NCI-H1694 (cell line): ENCODE results near the gene TMEM140.
"Not testable (repeated sequence)": the region's sequence is repeated elsewhere in the genome, so short reads cannot be mapped to it uniquely, and the experiment has no call there.

Experiments used
- DNase-seq: peaks from one replicate; lab custom pipeline; 2025; lab: John Stamatoyannopoulos, UW

TMEM140 gene

DNA sequence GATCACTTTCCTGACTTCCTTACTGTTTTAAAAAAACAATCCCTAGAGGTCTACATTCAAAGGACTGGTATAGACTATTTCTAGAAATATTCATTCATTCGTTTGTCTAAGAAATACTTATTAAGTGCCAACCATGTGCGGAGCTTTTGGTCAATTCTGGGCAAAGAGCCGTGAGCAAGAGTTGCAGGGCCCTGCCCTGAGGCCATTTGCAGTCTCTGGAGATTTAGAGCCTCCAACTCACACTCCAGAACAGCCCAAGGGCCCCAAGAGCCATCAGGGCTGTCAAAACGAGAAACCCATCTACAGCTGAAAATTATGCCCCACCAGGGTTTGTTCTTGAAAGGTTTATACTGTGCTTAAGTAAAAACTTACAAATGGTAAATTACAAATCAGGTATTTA, 47.3 kb downstream of the TMEM140 start:
- no peak for DNase-seq

DNA sequence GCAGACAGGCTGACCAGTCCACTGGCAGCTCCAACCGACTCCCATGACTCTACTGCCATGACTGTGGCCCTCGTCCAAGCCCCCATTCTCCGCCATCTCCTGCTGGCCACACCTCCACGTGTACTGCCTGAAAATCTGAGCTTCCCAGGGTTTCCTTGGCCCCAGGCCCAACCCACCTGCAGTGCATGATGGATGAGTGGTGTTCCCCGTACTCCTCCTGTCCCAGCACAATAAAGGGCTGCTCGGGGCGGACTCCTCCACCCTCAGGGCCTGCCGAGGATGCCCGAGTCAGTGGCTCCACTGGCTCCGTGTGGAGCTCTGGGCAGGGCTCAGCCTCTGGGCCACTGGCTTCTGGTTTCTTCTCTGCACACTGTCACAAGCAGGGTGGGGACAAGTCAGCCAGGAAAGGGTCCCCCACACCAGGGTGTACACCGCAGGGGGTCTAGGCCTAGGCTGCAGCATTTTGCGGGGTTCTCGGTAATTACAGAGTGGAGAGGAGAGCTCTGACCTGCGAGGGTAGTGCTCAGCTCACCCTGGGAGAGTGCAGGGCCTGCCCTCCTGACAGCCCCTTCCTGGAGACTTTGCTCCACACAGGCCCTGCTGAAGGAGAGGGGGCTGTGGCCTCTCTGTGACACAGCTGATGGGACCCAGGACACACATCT, 48.2 kb downstream of the TMEM140 start:
- DNase-seq = no peak

DNA sequence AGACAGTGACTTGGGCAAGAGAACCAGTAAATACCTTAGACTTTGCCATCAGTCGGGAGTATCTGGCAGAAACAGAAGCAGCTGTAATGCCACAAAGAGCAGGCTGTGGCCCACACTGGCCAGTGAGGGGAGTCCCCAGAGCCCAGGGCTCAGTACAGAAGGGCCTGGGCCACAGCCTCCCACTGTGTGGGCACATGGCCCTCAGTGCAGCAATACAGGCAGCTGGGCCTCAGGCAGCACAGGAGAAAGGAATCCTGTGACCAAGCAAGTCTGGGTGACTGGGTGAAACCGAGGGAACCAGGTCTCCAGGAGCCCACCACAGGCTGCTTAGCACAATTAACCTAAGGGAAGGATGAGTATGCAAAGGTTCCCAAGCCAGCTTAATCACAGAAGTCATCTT, 49.5 kb downstream of the TMEM140 start:
- DNase-seq = no peak

DNA sequence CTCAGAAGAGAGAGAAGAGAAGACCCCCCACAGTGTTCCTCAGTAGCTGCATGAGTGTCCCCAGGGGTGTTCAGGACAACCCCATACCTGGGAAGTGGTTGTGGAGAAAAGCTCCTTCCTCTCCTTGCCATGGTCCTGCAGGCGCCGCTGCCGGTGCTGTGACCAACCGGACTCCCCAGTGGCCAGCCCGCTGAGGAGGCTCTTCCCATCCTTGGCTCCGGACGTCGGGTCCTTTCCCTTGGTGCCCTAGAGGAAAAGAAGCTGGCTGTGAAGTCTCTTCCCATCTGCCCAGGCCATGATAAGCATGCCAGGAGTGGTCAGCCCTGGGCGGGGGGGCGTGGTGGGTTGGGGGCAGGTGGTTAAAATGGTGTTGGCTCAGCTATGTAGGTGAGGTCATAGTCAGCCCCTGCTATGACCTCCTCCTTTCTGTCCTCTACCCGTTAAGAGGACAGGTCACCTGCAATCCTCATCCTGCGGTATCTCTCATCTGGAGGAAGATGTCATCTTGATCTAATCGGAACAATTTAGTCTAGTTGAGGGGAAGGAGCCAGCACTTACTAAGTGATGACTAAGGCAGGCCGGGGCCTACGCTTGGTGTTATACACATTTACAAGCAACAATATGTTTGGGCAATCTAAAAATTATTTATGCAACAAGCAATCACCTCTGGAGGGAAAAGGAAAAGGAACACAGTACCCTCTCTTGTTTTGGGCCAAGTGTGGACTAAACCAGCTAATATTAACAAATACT, 50.2 kb downstream of the TMEM140 start:
- DNase-seq = no peak

DNA sequence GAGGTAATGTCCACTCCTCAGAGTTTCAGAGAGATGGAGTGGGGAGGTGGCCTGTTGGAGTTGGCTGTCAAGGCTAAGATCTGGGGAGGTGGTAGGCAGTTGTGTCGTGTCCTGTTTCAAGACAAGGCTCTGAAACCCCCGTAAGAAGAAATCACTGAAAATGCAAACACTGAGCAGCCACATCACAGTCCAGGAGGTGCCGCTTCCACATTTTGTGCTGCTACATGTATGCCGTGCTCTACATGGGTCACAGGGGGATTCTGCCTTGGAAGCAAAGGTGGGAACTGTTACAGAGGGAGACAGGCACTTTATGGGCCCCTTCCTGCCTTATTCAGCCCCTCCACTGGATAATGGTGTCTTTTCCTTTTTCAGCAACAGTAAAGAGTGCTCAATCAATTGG, 51.6 kb downstream of the TMEM140 start:
- DNase-seq = no peak

DNA sequence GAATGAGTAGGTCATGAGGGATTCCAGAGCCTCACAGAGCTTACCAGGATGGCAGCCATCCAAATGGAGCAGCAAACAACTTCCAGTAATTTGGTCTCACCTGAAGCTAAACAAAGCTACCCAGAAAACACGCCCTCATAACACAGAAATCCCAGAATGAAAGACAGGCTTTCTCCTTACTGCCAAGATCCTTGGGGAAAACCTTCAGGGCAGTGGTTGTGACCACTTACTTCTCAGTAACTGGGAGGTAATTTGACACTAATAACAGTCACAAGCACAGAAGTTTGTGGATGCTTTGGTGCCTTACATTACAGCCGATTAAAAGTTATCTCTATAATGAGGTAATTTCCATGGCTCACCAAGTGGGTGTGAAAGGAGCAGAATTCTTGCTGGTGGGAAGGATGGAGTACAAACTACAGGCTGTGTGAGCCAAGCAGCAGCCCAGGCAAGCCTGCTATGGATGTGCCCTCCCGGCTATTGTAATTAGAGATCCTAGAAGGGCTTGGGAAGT, 53.0 kb downstream of the TMEM140 start:
- no peak for DNase-seq

DNA sequence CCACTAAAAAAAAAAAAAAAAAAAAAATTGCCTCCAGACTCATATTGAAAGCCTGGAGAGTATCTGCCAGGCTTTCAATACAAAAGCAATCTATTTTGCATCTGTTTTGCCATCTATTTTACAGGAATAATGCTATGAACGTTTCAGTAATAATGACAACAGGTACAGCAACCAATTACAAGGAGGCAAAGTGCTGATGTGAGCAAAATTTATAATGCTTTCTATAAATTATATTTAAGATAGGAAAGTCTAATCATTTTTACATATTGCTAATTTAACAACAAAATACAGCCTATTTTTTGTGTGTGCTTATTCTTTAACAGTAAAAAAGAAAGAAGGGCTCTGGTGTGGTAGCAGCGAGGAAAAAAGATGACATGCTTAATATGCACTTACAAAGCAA, 53.5 kb downstream of the TMEM140 start:
- DNase-seq = no peak

DNA sequence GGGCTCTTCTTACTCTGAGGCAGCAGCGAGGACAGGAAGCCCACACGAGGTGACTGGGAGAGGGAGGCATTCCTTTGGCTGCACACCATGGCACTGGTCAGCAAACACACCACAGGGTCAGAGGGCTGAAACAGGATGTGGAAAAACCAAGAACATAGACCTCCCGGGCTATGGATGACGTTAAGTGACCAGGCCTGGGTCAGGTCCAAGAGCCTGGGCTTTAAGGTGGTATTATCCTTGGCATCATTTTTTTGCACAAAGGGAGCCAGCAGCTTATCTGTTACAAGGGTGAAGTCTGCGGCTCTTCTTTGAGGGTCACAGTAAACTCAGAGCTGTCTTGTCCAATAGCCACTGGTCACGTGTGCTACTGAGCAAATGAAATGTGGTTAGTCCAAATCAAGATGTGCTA, 56.5 kb downstream of the TMEM140 start:
- DNase-seq = no peak

DNA sequence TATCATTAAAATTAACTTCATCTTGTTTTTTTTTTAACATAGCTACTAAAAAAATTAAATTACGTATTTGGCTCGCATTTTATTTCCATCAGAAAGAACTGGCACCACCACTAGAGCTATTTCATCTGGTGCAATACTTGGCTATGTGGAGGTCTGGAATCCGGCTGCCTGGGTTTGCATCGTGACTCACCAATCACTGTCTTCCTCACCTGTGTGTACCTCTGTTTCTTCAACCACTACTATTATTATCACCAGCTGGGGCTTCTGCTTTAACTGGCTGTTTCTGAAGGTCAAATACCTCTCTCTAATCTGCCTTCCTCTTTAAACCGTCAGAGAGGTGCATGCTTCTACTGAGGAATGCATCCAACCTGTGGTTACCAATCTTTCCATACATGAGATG, 57.0 kb downstream of the TMEM140 start:
- no peak for DNase-seq

DNA sequence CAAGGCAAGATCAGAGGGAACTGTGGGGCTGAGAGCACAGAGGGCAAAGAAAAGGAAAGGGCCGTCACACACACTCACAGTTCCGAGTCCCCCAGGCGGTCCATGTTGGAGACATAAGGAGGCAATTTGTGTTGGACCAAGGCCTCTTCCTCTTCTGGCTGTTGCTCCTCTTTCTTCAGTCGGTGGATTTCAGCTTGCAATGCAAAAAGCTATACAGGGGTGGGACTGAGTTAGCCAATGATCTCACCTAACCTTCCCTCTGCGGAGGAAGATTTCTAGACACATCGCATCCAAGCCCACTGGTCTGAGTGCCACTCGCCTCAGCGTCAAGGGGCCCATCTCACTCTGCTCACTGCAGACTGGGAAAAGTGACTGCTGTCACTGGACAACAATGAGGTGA, 58.0 kb downstream of the TMEM140 start:
- no peak for DNase-seq

DNA sequence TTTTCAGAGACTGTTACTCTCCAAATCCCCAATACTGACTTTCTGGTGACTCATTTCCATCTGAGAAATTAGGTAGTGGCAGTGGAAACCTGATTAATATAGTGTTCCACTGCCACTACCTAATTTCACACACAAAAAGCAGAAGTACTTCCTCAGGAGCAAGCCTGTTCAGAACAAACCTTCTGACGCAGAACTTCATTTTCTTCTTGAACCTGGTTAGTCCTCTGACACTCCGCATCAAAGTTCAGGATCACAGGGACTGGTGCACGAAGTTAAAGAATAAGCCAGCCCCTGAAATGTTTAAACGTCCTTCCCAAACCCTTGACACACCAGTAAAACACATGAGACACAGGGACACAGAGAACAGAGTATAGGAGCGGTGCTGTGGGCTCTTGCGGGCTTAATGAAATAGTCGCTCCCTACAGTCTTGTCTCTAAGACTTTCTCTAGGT, 59.1 kb downstream of the TMEM140 start:
- DNase-seq = no peak

DNA sequence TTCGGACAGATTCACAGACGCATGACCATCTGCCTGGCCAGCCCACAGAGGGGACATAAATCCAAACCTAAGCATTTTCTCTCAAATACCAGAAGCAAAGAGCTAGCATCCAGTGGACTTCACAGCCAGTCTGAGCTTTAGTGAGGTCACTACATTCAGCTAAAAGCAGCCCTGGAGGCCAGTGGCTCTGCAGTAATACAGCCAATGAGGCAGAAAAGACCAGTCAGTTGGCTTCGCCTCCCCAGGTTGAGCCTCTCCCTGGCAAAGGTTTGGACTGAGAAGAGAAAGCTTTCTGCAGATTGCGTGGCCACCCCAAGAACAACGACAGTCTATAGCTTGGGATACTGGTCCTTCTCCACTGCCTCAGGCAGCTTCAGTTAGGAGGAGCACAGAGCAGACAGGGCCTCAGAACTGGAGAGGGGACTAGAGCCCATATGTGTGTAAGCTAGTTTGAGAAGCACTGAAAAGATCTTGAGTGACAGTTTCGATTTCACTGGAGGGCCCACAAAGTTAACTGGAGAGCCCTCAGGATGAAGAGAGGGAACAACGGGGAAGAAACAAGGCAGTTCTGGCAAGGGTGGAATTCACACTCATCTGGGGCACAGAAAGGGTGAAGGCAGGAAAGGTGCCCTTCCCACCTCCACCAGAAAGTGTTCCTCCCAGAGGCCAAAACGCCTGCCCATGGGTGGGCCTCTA, 59.7 kb downstream of the TMEM140 start:
- no peak for DNase-seq

DNA sequence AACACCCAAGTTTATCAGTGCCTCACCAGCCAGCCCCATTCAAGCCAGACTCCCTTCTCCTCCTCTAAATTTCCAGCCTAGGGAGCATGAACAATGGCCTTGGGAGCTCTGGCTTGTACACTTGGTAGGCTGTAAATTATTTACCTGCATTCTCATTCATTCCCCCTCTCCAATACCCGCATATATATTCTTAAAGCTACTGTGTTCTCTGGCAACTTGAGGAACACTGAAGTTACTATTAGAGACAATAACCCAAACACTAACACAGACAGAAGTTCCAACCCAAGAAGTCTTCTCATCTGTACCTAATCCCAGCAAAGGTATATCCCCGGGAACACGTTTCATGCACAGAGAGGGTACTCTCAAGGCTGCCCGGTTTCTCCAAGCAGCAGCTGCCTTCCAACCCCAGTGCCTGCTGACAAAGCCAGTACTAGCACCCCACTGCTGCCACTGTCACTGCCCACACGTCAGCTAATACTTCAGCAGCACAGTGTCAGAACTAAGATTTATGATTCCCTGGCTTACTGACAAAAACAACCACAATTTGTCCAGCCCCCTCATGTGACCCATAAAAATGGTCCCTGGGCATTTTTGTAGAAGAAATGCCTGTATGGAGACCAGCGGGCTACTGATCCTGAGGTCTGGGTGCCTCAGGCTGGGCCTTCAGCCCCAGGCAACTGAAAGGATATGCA, 60.4 kb downstream of the TMEM140 start:
- no peak for DNase-seq

DNA sequence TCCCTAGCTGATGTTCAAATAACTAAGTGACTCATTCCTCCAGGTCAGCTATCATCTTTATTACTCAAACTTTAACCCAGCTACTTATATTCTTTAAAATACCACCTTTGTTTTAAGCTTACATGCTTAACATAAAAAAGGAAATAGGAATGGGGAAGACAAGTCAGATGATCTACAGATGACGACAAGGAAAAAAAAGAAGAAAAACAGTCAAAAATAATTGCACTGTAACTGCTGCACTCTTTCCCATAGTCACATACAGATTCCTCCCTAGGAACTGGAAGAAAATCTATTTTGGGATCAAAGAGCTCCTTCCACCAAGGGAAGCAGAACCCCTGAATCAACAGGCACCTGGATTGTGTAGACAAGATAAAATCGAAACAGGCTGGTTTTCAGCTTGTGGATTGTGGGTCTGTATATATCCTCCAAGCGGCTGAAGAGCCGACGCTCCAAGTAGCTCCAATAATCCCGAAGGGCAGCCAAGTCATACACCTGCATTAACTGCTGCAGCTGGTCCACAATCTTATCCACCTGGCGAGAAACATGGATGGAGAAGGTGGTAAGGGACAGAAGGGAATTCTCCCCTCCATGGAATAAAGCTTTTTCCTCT, 61.5 kb downstream of the TMEM140 start:
- no peak for DNase-seq

DNA sequence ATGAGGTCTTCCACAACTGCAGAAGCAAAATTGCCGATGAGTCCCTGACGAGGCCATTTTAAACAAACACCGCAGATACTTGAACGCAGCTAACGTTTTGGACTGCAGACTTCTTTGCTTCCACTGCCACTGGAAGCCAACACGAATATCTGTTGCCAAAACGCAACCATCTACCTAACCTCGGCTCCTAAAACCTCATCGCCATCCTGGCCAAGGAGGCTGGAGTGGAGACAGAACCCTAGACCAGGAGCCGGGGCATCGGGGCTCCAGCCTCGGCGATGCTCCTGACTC, 63.0 kb downstream of the TMEM140 start:
- DNase-seq = no peak

DNA sequence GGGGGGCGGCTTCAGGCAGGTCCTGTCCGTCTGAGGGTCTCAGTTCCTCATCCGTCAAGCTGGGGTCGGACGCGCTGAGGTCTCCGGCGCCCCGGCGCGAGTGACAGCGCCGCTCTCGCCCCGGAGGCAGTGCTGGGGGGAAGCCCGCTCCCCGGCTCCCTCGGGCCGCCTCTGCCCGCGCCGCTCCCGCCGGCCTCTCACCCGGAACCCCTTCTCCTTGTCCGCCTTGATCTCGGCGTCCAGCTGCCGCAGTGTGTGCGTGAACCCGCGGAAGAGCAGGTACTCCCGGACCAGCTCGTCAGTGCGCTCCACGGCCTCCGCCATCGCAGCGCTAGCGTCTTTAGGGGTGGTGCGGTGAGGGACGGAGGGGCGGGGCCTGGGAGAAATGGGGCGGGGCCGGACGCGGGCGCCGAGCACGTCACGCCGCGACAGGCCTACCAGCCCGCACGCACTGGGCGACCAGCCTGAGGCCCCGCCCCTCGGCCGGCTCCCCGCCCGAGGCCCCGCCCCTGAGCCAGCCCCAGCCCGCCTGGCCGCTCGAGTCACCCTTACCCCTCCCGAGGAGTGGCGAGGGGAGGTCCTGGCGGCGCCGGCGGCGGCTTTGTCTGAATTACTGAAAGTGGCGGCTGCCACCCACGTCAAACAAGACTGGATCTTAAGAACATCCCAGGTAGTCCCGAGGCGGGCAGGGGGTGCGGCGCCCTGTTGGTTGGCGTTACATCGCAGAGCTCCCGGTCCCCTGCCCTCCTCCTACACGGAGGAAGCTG, 63.5 kb downstream of the TMEM140 start, which contains the start of gene WDR91:
Gene WDR91, minus strand, starts transcription at position 348 of the 767 bp plus-strand sequence. Its CDS starts 24 bp downstream, at position 324.
- peak; percentile 88 for DNase-seq

DNA sequence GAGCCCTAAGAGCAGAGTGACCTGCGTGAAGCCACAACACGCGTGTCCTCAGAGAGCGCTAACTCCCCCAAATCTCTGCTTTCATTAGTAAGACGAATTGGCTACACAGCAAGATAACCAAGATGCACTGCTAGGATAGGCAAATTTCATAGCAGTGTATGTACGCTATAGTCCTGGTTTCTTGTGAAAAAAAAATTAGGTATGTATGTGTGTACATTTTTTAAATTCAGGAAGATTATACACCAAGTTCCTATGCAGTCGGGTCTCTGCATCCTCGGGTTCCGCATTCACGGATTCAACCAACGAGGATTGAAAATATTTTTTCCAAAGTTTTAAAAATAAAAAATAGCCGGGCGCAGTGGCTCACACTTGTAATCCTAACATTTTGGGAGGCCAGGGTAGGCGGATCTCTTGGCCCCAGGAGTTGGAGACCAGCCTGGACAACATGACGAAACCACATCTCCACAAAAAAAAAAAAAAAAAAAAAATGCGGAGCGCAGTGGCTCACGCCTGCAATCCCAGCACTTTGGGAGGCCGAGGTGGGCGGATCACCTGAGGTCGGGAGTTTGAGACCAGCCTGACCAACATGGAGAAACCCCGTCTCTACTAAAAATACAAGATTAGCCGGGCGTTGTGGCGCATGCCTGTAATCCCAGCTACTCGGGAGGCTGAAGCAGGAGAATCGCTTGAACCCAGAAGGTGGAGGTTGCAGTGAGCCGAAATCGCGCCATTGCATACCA, 64.2 kb downstream of the TMEM140 start:
- not testable (repeated sequence) for DNase-seq

DNA sequence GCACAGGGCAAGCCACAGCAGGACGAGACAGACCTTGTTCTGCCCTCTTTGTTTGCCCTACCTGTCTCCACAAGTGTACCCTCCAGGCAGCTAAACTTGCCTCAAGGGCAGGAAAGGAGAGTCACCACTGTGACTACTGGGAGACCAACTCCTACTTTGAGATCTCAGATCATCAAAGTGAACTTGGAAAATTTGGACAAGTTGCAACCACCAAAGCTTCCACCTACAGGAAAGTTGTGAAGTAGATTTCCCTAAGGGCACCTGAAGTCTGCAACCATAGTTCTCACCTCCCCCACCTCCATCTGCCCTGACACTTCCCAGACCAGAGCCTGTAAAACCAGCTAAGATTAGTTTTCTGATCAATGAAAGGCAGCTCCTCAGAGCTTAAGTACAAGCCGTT, 66.0 kb downstream of the TMEM140 start:
- no peak for DNase-seq

DNA sequence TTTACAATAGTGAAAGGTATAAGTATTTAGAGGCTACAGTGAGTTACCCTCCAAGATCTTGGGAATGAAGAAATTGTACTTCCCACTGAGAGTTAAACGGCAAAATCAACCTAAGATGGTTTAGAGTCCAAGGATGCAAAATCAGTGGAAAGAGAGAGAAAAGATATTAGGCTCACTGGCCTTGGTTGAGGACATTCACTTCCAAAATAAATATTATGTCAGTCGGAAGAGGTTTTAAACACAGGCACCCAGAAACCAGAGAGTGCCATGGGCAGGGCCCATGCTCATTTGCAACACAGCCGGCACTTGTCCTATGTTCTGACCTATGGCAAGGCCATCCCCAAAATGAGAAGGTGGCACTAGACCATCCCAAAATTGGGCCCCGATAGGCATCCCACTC, 67.3 kb downstream of the TMEM140 start:
- no peak for DNase-seq

DNA sequence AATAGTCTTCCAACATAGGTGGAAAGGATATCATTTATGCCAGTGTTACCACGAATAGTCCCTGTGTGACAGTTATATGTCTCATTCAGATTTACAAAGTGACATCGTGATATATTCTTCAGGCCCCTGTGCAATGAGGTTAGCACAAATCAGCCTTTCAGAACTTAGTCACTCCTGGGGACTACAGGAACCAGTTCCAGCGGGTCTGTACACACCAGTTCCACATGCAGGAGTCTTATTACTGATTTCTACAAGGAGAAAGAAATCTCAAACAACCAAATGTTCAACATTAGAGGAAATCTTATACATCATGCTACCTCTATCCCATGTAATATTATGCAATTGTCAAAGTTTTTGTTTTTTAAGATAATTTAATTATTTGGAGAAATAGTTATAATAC, 67.8 kb downstream of the TMEM140 start:
- no peak for DNase-seq
